ENCODE data around the gene KCNK5.

The KCNK5 gene

DNA sequence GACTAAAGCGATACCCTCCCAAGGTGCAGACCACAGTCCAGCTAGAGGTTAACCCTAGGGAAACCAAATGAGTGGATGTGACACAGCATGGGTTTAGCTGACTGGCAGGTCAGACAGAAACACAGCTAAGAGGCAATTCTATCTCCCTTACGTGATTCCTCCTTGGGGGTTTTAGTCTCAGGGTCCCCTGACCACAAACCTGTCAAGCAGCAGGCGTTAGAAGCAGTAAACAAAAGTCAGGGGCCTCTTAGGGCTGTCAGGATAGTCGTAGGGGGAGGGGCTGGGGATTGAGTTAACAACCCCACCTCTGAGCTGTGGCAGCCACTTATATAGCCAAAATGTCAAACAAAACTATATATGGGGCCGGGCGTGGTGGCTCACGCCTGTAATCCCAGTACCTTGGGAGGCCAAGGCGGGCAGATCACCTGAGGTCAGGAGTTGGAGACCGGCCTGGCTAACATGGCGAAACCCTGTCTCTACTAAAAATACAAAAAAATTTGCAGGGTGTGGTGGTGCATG lies 13.6 kb downstream of the KCNK5 start:
- no peak for DNase-seq (ENCODE audit: low spot score)

DNA sequence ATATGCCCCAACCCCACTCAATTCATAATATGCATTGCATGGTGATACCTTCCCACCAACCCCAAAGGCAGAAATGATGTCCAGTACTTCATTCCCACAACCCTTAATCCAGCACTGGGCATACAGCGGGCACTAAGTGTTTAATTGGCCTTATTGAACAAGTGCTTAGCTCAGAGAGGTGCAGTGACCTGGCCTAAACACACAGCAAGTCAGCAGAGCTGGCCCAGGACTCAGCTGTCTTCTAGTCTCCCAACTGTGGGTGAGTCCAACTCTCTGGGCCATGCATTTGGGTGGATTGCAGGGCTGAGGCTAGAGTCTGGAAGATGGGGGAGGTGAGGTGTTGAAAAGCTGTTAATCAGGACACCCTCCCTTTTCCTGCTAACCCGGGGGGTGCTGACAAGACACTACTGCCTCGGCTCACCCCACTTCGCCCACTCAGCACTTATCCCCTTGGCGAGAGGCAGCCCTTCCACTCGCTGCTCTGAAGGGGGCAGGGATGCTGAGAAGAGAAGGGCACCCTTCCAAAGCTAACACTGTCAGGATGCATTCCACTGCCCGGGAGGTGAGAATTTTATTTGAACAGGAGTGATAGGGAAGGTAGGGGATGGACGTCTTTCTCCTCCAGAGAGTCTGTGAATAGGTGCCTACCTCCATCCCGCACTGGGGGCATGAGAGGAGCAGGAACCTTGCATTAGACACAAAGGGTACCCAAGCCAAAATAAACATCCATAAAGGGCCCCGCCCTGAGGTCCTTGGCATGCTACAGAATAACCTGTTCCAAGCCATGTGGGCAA lies 14.2 kb downstream of the KCNK5 start:
- DNase-seq (ENCODE audit: low spot score): peak; percentile 80

DNA sequence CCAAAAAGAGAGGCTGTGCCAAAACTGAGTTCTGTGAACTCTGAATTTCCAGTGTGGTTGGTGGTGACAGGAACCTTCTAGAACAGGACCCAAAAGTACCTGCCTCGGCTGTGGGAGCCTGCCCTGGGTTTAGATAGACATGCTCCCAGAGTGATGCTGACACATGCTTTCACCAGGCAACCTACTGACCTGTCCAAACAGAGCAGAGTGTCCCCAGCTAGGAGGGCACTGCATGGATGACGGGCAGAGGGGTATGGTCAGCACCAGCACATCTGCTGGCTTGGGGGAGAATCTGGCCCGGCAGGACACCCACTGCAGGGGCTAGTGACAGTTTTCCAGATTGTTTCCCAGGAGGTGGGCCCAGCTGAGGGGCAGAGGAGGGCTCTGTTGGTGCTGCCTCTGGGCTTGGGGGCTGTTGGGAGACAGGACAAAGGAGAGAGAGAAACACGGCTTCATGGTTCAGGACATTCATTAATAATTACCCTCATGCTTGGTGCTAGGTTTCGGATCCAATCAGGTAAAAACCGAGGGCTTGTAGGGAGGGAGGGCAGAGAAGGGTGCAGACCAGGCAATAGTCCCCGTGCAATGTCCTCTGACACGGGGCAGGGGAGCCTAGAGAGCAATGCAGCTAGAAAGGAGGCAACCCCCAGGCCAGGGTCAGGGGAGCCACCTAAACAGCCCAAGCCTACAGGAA lies 15.0 kb downstream of the KCNK5 start:
- peak; percentile 65 for DNase-seq (ENCODE audit: low spot score)

DNA sequence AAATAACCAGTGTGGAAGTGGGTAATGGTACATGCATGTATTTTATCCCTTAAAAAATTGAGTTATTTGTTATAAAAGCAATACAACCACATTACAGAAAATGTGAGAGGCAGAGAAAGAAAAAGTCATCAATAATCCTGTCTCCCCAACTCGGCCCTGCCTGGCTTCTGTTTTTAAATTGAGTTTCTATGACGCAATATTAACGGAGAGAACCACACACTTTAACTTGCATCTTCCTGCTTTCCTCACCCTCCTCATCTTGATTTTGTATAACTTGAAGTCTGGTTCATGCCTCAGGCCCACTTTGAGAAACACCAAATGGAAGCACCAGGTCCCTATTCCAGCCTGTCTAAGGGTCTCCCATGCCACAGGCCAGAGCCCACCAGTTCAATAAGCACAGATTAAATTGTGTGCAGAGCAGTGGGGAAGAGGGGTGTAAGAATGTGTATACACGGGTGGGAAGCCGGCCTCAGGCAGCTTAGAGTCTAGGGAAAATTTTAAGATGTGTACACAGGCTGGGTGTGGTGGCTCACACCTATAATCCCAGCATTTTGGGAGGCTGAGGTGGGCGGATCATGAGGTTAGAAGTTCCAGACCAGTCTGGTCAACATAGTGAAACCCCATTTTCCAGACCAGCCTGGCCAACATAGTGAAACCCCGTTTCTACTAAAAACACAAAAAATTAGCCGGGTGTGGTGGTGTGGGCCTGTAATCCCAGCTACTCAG lies 15.9 kb downstream of the KCNK5 start:
- DNase-seq (ENCODE audit: low spot score): no peak

DNA sequence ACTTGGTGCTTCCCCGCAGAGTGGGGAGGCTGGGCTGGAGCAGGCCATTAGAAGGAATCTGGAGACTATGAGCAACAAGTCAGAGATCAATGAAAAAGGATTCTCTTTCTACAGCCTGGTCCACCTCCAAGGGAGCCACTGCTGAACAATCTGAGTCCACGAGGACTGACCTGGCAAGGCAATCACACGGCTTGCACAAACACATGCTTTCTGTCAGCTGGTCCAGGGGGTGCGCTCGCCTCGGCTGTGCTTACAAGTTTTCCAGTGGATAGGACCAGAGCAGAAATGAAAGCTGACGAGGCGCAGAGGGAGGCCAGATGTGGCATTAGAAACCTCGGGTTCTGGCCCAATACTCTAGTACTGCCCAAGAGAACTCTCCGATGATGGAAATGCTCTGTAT lies 18.1 kb downstream of the KCNK5 start:
- no peak for DNase-seq (ENCODE audit: low spot score)

DNA sequence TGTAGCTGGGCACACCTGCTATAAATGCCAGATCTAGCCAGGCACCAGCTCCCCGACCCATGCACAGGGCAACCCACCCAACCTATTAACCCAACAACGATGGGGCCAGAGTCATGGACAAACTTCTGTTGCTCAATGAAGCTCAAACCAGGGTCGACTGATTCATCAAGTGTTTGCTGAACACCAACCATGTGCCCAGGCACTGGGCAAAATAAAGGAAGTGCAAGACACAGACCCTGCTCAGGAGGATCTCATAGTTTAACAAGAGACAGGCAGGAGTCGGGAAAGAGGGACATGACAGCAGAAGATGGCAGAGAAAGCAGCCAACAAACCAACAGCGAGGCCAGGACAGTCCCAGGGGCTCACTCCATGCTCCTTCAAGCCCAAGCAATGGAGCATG lies 18.8 kb downstream of the KCNK5 start:
- peak; percentile 22 for DNase-seq (ENCODE audit: low spot score)

DNA sequence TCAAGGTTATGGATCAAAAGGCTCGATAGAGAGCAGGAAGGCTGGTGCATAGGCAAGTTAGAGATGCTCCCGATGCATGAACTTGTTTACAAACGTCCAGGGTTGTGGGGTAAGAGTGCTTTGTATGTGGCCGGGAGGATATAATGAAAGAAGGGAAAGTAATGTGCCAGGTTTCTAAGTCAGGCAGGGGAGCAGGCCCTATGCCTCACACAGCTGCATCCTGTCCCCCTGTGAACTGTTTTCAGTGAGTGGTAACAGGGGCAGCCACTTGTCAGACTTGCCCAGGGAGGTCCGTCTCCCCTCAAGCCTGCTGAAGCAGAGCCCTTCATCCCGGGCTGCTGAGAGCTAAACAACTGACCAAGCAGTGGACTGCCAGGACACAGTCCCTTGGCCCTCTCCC lies 19.4 kb downstream of the KCNK5 start:
- no peak for DNase-seq (ENCODE audit: low spot score)

DNA sequence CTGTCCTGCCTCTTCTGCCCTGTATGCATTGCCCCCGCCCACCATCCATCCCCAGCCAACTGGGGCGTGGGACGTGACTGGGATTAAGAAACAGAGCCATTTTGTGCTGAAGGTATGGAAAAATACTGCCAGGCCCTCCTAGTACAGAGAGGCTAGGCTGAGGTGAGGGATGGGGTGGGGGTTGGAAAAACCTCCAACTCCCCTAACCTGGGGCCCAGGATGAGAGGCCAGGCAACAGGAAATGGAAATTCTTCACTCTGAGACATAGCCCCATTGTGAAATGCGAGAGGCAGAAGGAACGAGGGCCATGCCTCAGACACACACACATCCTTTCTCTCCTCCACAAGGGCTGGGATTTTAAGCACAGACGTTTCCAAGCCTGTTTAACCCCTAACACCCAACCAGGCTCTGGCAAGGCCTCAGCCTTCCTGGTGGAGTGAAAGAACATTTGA lies 19.9 kb downstream of the KCNK5 start:
- peak; percentile 29 for DNase-seq (ENCODE audit: low spot score)

DNA sequence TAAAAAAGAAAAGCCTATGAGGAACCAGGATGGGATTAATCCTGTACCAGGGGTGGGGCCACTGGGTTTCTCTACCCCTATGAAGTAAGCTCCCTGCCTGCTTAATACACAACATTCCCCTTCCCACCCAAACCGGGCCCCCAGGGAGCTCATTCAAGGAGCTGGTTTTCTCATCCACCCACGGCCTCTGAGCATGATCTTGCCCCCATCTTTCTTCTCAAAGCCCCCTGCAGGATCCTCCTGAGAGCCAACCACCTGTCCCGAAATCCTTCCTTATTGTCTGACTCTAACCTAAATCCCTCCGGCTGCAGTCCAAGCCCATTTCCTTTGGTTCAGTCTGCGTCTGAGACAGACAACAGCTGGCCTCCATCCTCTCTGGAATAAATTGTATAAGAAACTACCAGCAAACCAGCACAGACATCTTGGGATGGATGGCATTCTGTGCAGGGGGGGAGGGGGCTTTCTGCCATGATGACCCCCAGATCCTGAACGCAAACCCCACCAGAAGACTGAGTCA lies 21.0 kb downstream of the KCNK5 start:
- DNase-seq (ENCODE audit: low spot score): no peak

DNA sequence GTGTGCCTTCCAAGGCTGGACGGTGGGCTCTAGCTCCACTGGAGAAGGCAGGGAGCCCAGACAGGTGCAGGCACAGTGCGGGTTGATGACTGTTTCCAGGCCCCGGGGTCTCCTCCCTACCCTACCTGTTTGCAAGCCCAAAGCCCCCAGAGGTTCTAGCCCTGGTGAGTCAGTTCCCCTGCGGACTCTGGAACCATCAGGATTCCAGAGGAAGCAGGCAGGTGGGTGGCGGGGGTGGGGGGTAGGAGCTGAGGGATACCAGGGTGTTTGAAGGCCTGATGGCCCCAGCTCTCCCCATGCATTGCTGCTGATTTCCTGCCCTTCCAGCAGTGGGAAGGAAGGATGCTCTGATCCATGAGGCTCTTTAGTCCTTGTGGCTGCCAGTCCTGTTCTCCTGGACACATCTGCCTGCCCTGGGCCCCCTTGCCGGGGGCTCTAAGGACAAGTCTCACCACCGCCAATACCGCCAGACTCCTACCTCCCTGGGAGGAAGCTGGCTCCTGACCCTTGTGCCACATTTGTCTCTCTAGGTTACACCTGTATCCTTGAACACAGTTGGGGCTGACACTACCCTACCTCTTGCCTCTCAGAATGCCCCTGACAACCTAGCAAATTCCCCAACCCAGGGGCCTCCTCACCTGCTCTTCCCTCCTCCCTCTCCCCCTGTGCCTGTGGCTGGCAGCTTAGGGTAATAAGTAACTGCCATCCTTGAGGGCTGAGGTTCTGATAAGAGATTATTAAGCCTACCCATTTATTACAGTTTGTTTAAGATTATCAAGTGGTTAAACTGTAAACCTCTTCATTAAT lies 21.7 kb downstream of the KCNK5 start:
- DNase-seq (ENCODE audit: low spot score): peak; percentile 36

DNA sequence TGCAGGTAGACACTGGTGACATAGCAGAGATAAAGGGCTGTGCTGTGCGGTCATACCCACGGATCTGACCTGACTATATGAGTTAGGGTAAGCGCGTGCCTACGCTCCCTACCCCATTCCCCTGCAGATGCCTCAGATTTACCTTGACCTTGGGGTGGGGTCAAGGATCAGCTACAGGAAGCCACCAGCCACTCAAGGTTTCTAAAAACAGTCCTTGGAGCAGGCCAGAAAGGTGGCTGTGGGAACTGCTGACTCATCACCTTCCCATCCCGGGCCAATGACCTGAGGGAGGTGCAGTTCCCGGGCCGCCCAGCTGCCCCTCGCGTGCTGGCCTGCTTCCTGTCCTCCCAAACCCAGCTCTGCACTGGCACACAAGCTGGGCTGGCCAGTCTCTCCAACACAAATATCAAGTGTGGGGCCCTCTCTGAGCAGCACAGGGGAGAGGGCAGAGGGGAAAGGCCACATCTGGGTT lies 23.0 kb downstream of the KCNK5 start:
- peak; percentile 64 for DNase-seq (ENCODE audit: low spot score)

DNA sequence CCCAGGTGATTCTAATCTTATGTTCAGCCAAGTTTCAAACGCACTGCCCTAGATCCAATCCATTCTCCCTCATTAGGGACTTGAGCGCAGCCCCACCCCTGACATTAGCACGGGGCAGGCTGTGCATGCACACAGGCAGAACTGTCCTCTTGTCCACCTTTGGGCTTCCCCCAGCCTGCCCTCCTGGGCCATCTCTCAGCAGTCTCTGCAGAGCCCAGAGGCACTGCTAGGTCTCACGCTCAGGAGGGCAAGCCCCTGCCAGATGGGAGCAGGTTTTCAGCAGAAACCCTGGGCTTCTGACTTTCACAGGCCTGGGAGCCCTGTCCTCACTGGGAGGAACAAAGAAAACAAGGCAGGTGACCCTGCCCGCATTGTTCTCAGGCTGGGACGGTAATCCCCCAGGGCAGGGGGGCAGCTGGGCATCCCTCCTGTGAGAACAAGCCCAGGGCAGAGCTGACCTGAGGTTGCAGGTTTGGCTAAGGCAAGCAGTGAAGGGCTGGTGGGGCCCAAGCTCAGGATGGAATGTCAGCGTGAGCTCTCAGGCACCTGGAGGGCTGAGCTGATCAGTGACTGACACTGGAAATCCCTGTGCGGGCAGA lies 24.5 kb downstream of the KCNK5 start:
- DNase-seq (ENCODE audit: low spot score): no peak

DNA sequence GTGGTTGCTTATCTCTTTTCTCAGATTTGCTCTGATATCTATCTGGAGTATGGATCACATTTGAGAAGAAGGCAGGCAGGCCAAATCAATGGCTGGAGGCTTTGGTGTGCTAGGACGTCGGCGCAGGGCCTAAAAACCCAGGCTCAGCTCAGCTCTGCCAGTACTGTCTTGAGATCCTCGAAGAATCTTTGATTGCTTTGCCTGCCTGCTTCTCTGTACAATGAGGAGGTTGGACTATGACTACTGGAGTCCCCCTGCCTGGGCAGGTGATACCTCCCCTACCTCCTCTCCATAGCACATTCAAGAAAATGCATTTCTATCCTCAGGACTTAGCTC lies 25.1 kb downstream of the KCNK5 start:
- no peak for DNase-seq (ENCODE audit: low spot score)

DNA sequence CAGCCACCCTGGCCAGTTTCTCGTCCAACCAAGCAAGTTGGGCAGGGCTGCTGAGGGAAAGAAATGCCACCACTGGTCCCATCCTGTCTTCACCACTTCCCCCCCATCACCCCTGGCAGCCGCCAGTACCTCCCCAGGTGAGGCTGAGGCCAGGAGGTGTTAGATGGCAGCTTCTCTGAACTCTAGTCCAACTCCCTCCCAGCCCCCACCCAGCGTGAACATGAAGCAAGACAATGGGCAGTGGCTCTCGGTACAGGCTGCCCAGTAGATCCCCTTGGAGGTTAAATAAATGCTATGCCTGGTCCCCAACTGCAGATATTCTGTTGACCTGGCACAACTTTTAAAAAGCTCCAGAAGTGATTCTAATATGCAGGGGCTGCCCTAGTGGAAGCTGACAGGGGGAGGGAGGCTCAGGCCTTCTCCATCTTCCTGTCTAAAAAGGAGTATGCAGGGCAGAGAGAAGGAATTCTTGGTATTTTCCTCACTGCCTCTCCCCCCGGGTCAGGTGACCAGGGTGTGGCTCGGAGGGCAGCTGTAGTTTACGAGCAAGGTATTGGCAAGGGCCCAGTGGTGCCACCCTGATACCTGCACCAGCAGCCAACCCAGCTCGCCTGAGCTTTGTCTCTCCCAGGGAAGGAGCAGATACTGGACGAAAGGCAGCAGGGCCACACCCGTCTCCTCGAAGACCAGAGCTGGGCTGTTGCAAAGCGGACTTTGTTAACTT lies 25.7 kb downstream of the KCNK5 start:
- peak; percentile 76 for DNase-seq (ENCODE audit: low spot score)

DNA sequence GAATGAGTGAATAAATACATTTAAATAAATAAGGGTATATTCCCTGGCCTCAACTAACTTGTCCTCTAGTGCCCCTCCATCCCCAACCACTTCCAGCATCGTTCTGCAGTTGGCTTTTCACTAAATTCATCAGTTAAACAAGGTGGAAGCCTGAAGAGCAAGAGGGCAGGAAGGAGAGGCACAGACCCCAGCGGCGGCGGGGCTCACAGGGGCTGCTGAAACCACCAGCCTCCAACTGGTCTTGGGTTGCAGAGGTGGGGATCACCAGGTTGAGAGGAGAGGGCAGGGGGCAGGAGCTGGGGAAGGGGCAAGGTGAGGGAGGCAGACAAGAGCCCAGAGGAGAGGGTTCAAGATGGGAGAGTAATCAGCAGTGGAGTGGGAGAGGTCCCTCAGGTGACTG lies 27.1 kb downstream of the KCNK5 start:
- DNase-seq (ENCODE audit: low spot score): no peak

DNA sequence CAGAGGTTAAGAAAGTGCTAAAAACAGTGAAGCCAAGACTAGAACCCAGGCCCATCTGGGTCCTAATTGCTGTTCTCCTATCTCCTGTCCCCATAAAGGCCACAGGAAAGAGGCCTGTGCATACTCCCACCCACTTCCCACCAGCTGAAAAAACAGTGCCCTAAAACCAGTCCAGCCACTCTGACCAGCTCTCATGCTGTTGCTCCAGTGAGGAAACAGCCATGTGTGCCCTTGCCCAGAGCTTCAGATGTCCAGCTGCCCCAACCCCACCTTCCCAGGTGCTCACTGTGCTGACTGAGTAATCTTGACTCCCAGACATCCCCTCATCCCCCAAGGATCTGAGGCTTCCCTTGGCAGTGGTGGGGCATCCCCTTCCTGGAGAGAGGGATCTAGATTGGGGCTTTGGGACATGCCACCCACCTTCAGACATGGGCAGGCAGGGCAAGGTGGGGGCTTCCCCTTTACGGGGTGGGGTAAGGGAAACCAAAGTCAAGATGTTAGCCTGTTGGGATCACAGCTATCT lies 28.7 kb downstream of the KCNK5 start:
- DNase-seq (ENCODE audit: low spot score): no peak

DNA sequence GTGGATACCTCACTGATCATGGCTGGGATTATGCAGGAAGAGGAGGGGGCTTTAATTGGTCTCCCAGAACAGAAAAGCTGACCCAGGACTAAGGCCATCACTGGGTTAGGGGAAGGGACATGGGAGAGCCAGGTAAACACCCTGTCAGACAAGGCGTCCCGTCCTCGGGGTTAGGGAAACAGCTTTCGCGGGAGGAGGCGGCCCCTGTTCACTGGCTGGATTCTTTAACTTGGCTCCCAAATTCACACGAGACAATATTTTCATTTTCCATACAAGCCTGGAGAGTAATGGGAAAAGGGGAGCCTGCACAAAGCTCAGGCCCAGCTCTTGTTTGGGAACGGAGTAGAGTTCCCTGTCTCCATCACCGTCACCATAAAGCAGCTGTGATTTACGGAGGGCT lies 29.3 kb downstream of the KCNK5 start:
- no peak for DNase-seq (ENCODE audit: low spot score)

DNA sequence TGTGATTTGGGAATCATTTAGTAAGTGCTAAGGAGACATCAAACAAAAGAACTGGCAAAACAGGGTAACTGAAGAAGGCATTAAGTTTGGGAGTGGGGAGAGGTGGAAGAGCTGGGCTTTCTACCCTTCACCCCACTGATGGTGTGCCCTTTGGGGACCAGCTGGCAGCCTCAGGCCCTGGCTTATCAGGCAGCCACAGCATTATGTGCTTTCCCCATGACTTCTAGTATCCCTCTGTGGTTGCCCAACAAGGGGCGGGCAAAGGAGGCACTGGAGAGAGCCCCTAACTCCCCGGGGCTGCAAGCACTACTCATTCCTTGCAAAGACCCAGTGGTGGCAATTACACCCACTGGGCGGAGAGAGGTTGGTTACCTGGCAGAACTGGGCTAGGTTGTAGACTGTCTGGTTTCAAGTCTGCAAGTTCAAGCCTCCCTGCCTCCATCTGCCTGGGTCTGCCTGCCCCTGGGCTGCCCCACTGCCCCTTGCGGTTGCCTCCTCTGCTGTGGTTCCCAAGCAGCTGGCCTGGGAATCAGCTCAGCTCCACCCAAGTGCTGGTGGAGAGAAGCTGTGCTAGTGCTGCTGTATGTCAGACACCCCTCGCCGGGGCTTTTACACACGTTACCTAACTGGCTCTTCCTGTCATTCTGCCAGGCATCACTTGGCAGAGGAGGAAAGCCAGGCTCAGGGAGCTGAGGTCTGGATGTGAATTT lies 29.9 kb downstream of the KCNK5 start:
- no peak for DNase-seq (ENCODE audit: low spot score)

DNA sequence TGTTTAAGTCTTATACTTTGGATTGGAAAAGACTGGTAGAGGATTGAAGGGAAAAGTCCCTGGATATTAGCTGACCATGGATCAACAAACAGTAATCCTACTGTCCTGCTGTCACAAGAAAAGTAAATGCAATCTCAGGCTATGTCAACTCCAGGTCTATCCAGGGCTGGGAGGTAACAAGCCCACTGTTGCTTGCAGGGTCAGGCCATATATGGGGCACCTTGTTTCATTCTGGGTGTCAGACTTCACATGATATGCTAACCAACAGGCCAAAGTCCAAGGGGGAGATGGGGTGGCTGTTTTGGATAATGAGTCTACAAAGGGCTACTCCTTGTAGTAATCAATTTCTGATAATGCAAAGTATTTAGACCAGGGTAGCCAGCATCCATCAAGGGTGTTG lies 30.7 kb downstream of the KCNK5 start:
- DNase-seq (ENCODE audit: low spot score): no peak

All from kidney tubule cell (primary cell).